Liver (tissue), 3 donors: Measurements from ENCODE around the gene TBC1D5.

Experiments used
- JUND ChIP-seq, 2 donors: IDR thresholded peaks; 2 replicates each; pipeline ENCODE4 v1.6.1; 2016; ENCODE audit warnings: antibody characterized with exemption in 2 of 2
- RAD21 ChIP-seq, 2 donors: IDR thresholded peaks; 2 replicates each; pipeline ENCODE4 v1.6.1; 2016; ENCODE audit warnings: antibody characterized with exemption in 2 of 2, mild to moderate bottlenecking in 2 of 2
- RXRA ChIP-seq, 2 donors: IDR thresholded peaks; 2 replicates each; pipeline ENCODE4 v1.6.1; 2017 to 2018; ENCODE audit warnings: antibody characterized with exemption in 2 of 2, mild to moderate bottlenecking in 1 of 2
- TAF1 ChIP-seq: conservative IDR thresholded peaks from 2 replicates; pipeline ENCODE4 v1.6.1; 2016; ENCODE audit warnings: antibody characterized with exemption, mild to moderate bottlenecking
- YY1 ChIP-seq: IDR thresholded peaks from 2 replicates; pipeline ENCODE4 v1.6.1; 2016; ENCODE audit warnings: antibody characterized with exemption, mild to moderate bottlenecking
- TF ChIP-seq, protein P1 (sequence below): fragments of 150-350 bp; IDR thresholded peaks from 2 replicates; pipeline ENCODE4 v1.5.1; 2017; ENCODE audit warnings: improper control_type of control experiment, low read depth, low read length; ENCODE audit not compliant: missing input control
- TF ChIP-seq, protein P2 (sequence below): IDR thresholded peaks from 2 replicates; pipeline ENCODE4 v1.6.1; 2016; ENCODE audit warnings: antibody characterized with exemption
- TF ChIP-seq, protein P3 (sequence below): IDR thresholded peaks from 2 replicates; pipeline ENCODE4 v1.6.1; 2016; ENCODE audit warnings: antibody characterized with exemption, mild to moderate bottlenecking
- TF ChIP-seq, protein P4 (sequence below): IDR thresholded peaks from 2 replicates; pipeline ENCODE4 v1.6.1; 2016; ENCODE audit warnings: antibody characterized with exemption
- TF ChIP-seq, protein P5 (sequence below): IDR thresholded peaks from 2 replicates; pipeline ENCODE4 v1.6.1; 2016; ENCODE audit warnings: antibody characterized with exemption
- donor health status: healthy.
- donor health status: healthy.

DNA sequence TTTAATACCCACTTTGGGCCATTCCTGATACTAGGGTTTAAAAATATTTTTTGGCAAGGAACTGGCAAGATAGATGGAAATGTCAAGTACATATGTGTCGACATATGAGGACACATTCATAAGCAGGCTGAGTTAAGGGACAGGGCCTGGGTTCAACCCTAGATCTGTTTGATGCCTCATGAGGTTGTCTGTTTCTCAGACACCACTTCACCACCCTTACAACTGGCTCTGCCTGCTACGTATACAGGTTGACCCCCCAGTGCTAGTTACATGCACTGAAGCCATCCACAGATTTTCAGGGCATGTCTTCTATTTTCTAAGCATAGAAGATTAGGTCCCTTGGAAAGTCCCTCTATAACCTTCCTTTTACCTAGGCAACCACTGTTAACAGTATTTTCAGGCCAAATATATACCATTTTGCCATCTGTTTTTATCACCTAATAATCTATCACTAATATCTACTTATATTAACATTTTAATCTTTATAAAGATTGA is 561.0 kb downstream of the TBC1D5 start:
- TF ChIP-seq, protein P1, sequence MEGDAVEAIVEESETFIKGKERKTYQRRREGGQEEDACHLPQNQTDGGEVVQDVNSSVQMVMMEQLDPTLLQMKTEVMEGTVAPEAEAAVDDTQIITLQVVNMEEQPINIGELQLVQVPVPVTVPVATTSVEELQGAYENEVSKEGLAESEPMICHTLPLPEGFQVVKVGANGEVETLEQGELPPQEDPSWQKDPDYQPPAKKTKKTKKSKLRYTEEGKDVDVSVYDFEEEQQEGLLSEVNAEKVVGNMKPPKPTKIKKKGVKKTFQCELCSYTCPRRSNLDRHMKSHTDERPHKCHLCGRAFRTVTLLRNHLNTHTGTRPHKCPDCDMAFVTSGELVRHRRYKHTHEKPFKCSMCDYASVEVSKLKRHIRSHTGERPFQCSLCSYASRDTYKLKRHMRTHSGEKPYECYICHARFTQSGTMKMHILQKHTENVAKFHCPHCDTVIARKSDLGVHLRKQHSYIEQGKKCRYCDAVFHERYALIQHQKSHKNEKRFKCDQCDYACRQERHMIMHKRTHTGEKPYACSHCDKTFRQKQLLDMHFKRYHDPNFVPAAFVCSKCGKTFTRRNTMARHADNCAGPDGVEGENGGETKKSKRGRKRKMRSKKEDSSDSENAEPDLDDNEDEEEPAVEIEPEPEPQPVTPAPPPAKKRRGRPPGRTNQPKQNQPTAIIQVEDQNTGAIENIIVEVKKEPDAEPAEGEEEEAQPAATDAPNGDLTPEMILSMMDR: no peak
- no peak for TF ChIP-seq RAD21 (IDR thresholded peaks at IDR 0.05)
- TF ChIP-seq, protein P2, sequence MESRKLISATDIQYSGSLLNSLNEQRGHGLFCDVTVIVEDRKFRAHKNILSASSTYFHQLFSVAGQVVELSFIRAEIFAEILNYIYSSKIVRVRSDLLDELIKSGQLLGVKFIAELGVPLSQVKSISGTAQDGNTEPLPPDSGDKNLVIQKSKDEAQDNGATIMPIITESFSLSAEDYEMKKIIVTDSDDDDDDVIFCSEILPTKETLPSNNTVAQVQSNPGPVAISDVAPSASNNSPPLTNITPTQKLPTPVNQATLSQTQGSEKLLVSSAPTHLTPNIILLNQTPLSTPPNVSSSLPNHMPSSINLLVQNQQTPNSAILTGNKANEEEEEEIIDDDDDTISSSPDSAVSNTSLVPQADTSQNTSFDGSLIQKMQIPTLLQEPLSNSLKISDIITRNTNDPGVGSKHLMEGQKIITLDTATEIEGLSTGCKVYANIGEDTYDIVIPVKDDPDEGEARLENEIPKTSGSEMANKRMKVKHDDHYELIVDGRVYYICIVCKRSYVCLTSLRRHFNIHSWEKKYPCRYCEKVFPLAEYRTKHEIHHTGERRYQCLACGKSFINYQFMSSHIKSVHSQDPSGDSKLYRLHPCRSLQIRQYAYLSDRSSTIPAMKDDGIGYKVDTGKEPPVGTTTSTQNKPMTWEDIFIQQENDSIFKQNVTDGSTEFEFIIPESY: no peak
- TF ChIP-seq JUND (IDR thresholded peaks at IDR 0.05): no peak
- TF ChIP-seq, protein P3, sequence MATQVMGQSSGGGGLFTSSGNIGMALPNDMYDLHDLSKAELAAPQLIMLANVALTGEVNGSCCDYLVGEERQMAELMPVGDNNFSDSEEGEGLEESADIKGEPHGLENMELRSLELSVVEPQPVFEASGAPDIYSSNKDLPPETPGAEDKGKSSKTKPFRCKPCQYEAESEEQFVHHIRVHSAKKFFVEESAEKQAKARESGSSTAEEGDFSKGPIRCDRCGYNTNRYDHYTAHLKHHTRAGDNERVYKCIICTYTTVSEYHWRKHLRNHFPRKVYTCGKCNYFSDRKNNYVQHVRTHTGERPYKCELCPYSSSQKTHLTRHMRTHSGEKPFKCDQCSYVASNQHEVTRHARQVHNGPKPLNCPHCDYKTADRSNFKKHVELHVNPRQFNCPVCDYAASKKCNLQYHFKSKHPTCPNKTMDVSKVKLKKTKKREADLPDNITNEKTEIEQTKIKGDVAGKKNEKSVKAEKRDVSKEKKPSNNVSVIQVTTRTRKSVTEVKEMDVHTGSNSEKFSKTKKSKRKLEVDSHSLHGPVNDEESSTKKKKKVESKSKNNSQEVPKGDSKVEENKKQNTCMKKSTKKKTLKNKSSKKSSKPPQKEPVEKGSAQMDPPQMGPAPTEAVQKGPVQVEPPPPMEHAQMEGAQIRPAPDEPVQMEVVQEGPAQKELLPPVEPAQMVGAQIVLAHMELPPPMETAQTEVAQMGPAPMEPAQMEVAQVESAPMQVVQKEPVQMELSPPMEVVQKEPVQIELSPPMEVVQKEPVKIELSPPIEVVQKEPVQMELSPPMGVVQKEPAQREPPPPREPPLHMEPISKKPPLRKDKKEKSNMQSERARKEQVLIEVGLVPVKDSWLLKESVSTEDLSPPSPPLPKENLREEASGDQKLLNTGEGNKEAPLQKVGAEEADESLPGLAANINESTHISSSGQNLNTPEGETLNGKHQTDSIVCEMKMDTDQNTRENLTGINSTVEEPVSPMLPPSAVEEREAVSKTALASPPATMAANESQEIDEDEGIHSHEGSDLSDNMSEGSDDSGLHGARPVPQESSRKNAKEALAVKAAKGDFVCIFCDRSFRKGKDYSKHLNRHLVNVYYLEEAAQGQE: no peak
- TF ChIP-seq RXRA (IDR thresholded peaks at IDR 0.05): no peak
- no peak for TF ChIP-seq TAF1
- TF ChIP-seq, protein P4, sequence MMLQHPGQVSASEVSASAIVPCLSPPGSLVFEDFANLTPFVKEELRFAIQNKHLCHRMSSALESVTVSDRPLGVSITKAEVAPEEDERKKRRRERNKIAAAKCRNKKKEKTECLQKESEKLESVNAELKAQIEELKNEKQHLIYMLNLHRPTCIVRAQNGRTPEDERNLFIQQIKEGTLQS: no peak
- TF ChIP-seq, protein P5, sequence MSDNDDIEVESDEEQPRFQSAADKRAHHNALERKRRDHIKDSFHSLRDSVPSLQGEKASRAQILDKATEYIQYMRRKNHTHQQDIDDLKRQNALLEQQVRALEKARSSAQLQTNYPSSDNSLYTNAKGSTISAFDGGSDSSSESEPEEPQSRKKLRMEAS: no peak
- no peak for TF ChIP-seq YY1
